Activated CD8-positive, alpha-beta memory T cell treated with anti-CD3 and anti-CD28 coated beads, Interleukin-2, amount 50 U/mL, for 48 hours (primary cell): ENCODE measurements around the gene NOTCH1.
A peak's percentile ranks its signal among the peaks of the same experiment; 100 is the strongest.

Experiments
- DNase-seq: peaks from one replicate; pipeline ENCODE4 v3.0.0-alpha.2; 2020

Gene NOTCH1

GRCh38 chr9:136514022-136514714 lies 31.7 kb downstream of the NOTCH1 start:
- DNase-seq = no peak

GRCh38 chr9:136513191-136513590 lies 32.7 kb downstream of the NOTCH1 start:
- no peak for DNase-seq

DNA sequence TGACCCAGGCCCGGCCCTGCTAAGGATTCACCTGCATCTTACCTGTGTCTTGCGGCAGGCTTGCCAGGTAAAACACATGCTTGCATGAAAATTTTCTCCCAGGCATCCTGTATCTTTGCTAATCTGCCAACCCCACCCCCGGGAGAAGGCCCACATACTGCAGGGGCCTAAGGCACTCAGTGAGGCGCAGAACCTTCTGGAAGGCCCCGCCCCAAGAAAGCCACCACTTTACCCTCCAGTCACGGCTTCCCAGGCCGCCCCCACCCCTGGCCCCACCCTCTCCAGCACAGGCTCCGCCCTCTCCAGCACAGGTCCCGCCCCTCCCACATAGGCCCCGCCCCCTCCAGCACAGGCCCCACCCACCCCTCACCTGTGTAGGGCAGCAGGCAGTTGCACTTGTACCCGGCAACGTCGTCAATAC lies 33.2 kb downstream of the NOTCH1 start:
- DNase-seq = peak; percentile 76

GRCh38 chr9:136511670-136512592 lies 33.9 kb downstream of the NOTCH1 start:
- DNase-seq = no peak

DNA sequence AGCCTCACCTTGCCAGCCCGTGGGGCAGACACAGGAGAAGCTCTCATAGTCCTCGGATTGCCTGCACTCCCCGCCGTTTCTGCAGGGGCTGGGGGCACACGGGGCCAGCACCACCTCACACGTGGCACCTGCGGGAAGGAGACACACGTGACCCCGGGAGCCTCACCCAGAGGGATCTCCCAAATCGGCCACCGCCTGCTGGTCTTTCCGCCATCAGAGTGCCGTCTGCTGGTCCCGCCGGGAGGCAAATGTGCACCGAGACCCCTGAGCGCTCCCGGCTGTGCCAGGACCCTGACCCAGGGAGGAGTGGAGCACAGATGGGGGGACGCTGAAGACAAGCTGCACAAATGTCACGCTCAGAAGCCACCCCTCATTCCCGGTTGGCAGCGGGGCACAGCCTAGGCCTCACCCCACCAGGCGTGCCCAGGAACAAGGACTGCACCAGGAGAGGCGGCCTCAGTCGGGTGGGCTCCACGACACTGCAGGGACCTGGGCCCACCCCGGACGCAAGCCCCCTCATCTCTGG lies 34.6 kb downstream of the NOTCH1 start:
- no peak for DNase-seq

- DNase-seq = no peak
These were observed 35.3 kb downstream of the NOTCH1 start for GRCh38 chr9:136510561-136510960.

GRCh38 chr9:136509549-136509948 lies 36.3 kb downstream of the NOTCH1 start:
- DNase-seq = no peak

DNA sequence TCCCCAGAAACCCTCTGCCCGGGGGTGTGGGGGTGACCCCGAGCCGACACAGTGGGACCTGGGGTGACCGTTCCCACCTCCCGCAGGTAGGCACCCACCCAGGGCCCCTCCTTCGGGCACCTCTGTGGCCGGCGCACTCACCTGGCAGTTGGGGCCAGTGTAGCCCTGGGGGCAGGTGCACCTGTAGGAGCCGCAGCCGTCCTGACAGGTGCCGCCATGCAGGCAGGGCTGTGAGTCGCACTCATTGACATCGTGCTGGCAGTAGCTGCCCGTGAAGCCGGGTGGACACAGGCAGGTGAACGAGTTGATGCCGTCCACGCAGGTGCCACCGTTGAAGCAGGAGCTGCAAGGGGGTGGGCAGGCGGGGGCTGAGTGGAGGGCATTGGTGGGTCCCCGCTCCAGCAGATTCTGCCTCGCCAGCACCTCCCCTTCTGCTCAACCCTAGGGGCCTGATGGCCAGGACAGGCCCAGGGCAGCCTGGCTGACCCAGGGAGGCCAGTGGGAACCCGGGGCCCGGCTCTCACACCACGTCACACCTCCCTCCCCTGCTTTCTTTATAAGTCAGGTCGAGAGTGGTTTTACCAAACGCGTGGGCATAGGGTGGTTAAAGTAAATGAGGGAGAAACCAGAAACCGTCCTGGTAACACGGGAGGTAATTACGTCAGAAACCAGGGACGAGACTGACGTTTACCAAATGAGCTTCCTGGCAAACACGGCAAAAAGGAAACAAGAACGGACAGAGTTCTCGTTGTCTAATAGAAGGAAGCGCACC lies 36.9 kb downstream of the NOTCH1 start:
- no peak for DNase-seq

GRCh38 chr9:136507992-136508375 lies 37.9 kb downstream of the NOTCH1 start:
- no peak for DNase-seq

GRCh38 chr9:136507221-136507991 lies 38.4 kb downstream of the NOTCH1 start:
- no peak for DNase-seq

DNA sequence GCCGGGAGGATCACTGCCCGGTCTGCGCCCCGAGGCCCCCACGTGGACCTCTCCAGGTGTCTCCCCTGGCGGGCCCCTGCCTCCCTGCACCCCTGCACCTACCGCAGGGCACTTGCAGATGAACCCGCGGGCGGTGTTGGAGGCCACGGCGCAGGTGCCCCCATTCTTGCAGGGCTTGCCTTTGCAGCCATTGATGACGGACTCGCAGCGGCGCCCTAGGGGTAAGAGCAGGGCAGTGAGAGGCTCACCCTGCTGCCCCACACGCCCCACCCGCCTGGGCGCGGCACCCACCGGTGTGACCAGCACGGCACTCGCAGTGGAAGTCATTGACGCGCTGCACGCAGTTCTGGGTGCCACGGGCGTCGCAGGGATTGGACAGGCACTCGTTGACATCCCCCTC lies 39.4 kb downstream of the NOTCH1 start:
- no peak for DNase-seq

- no peak for DNase-seq
These were observed 40.1 kb downstream of the NOTCH1 start for GRCh38 chr9:136505406-136506403.

DNA sequence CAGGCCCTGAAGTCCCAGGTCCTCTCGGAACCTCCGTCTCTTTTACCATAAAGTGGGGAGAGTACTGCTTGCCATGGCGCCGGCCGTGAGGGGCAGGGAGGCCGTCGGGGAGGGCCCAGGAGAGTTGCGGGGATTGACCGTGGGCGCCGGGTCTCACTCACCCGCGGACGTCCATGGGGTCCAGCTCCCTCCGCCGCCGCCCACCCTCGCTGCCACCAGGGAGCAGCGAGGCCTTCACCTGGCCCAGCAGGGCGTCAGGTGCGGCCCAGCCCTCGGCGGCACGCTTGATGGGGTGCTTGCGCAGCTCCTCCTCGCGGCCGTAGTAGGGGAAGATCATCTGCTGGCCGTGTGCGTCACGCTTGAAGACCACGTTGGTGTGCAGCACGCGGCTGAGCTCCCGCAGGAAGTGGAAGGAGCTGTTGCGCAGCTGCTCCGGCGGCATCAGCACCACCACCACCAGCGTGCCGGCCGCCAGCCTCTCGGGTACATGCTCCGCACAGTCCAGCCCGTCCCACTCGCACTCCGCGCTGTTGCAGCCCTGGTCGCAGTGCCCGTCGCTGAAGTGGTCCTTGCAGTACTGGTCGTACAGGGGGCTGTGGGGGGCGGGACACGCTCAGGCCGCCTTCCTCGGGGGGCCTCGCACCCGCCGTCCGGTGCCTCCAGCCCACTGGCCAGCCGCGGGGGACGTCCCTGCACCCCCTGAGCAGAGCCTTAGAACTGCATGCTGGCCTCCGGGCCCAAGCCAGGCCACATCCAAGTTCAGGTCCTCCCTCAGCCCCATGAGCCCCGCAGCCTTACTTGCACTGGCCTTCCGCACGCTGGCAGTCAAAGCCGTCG lies 41.1 kb downstream of the NOTCH1 start:
- DNase-seq = no peak

DNA sequence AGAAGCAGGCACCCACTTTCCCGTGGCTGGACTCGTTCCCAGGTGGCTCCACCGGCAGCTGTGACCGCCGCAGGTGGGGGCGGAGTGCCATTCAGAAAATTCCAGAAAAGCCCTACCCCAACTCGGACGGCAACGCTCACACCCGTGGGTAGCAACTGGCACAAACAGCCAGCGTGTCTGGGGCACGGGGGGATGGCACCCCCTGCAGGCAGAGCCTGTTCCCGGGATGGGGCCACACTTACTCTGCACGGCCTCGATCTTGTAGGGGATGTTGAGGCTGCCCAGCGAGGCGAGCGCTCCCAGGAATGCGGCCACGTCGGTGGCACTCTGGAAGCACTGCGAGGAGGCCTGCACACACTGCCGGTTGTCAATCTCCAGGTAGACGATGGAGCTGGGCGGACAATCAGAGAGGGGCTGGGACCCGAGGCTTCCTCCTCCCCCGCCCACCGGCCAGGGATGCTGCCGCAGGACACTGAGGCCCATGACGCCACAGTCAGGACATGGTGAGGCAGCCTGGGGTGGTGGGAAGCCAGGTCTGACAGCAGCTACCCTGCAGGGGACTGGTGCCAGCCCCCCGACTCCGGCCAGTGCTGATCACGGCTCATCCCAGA lies 42.8 kb downstream of the NOTCH1 start:
- DNase-seq = no peak

DNA sequence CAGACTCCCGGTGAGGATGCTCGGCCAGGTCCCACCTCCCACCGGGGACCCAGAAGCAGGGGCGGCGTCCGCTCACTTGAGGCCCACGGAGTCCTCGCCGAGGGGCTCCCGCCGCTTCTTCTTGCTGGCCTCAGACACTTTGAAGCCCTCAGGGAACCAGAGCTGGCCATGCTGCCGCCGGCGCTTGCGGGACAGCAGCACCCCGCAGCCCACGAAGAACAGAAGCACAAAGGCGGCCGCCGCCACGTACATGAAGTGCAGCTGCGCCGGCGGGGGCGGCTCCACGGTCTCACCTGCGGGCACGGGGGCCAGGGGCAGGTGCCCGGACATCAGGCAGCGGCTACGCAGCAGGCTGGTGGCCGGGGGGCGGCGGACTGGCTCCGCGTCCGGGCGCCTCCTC lies 43.7 kb downstream of the NOTCH1 start:
- no peak for DNase-seq

DNA sequence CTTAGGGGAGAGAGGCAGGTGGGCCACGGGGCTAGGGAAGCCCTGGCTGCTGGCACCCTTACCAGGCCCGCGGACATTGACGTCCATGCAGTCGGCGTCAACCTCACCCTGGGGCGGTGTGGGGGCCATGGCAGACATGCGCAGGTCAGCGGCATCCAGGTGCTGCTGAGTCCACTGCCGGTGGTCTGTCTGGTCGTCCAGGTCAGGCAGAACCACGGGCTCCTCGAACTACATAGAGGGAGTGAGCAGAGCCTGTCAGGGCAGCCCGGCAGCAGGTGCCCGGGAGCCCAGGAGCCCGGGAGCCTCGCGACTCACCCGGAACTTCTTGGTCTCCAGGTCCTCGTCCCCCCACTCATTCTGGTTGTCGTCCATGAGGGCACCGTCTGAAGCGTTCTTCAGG lies 44.2 kb downstream of the NOTCH1 start:
- DNase-seq = no peak

- no peak for DNase-seq
These were observed 45.6 kb downstream of the NOTCH1 start for GRCh38 chr9:136499935-136500910.
